ENCODE data around the gene PCDHGC3. TPM values are rescaled to one million over a fixed set of nuclear protein-coding genes. Genes with fewer than 3 reads are reported as not detected.

Gene PCDHGC3
- total and polyA plus RNA-seq, 9 of the 15 experiments (the other 6 are each of a cell fraction or from before 2014, with no cell fraction given), result 0.07 TPM; not detected in 8

DNA sequence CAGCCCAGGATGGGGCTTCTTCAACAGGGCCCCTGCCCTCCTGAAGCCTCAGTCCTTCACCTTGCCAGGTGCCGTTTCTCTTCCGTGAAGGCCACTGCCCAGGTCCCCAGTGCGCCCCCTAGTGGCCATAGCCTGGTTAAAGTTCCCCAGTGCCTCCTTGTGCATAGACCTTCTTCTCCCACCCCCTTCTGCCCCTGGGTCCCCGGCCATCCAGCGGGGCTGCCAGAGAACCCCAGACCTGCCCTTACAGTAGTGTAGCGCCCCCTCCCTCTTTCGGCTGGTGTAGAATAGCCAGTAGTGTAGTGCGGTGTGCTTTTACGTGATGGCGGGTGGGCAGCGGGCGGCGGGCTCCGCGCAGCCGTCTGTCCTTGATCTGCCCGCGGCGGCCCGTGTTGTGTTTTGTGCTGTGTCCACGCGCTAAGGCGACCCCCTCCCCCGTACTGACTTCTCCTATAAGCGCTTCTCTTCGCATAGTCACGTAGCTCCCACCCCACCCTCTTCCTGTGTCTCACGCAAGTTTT is 36.7 kb downstream of the PCDHGC3 start (continued):
- TF ChIP-seq PTRF (tag; IDR thresholded peaks at IDR 0.05) (no peak), RFX7 (CRISPR knock-in tag; IDR thresholded peaks at IDR 0.05) (no peak), MYNN (IDR thresholded peaks at IDR 0.05) (peak; percentile 16; the same call in 1 of the 2 replicates), MYNN (CRISPR knock-in tag; IDR thresholded peaks at IDR 0.05) (no peak), PRPF4 (IDR thresholded peaks at IDR 0.05; ENCODE audit: insufficient read depth, low read depth, low read length, poor library complexity, severe bottlenecking) (no peak), ESRRB (CRISPR knock-in tag; IDR thresholded peaks at IDR 0.05; ENCODE audit: borderline replicate concordance) (no peak), TRIM24 (IDR thresholded peaks at IDR 0.05) (no peak), U2AF2 (optimal IDR thresholded peaks at IDR 0.05; ENCODE audit: low read depth, low read length) (no peak), MBD2 (IDR thresholded peaks at IDR 0.05; ENCODE audit: borderline replicate concordance, low read depth) (no peak), ZNF224 (CRISPR knock-in tag; IDR thresholded peaks at IDR 0.05) (no peak), SRSF1 (IDR thresholded peaks at IDR 0.05; ENCODE audit: low read depth, low read length) (no peak), NFXL1 (CRISPR knock-in tag; IDR thresholded peaks at IDR 0.05) (no peak), SMAD3 (CRISPR knock-in tag; conservative IDR thresholded peaks at IDR 0.05) (no peak), RHOXF2B (CRISPR knock-in tag; conservative IDR thresholded peaks at IDR 0.05) (no peak), NR1H2 (CRISPR knock-in tag; IDR thresholded peaks at IDR 0.05) (no peak)
- TF ChIP-seq, protein P1, sequence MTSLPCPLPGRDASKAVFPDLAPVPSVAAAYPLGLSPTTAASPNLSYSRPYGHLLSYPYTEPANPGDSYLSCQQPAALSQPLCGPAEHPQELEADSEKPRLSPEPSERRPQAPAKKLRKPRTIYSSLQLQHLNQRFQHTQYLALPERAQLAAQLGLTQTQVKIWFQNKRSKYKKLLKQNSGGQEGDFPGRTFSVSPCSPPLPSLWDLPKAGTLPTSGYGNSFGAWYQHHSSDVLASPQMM (CRISPR knock-in tag; IDR thresholded peaks at IDR 0.05), result no peak
- TF ChIP-seq, protein P2, sequence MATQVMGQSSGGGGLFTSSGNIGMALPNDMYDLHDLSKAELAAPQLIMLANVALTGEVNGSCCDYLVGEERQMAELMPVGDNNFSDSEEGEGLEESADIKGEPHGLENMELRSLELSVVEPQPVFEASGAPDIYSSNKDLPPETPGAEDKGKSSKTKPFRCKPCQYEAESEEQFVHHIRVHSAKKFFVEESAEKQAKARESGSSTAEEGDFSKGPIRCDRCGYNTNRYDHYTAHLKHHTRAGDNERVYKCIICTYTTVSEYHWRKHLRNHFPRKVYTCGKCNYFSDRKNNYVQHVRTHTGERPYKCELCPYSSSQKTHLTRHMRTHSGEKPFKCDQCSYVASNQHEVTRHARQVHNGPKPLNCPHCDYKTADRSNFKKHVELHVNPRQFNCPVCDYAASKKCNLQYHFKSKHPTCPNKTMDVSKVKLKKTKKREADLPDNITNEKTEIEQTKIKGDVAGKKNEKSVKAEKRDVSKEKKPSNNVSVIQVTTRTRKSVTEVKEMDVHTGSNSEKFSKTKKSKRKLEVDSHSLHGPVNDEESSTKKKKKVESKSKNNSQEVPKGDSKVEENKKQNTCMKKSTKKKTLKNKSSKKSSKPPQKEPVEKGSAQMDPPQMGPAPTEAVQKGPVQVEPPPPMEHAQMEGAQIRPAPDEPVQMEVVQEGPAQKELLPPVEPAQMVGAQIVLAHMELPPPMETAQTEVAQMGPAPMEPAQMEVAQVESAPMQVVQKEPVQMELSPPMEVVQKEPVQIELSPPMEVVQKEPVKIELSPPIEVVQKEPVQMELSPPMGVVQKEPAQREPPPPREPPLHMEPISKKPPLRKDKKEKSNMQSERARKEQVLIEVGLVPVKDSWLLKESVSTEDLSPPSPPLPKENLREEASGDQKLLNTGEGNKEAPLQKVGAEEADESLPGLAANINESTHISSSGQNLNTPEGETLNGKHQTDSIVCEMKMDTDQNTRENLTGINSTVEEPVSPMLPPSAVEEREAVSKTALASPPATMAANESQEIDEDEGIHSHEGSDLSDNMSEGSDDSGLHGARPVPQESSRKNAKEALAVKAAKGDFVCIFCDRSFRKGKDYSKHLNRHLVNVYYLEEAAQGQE (IDR thresholded peaks at IDR 0.05; ENCODE audit: borderline replicate concordance), result peak; percentile 63; the same call in 1 of the 2 replicates
- TF ChIP-seq, protein P2 (CRISPR knock-in tag; IDR thresholded peaks at IDR 0.05; ENCODE audit: low read depth), result no peak
- TF ChIP-seq, protein P3, sequence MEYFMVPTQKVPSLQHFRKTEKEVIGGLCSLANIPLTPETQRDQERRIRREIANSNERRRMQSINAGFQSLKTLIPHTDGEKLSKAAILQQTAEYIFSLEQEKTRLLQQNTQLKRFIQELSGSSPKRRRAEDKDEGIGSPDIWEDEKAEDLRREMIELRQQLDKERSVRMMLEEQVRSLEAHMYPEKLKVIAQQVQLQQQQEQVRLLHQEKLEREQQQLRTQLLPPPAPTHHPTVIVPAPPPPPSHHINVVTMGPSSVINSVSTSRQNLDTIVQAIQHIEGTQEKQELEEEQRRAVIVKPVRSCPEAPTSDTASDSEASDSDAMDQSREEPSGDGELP (CRISPR knock-in tag; IDR thresholded peaks at IDR 0.05; ENCODE audit: borderline replicate concordance), result no peak
- TF ChIP-seq, protein P4, sequence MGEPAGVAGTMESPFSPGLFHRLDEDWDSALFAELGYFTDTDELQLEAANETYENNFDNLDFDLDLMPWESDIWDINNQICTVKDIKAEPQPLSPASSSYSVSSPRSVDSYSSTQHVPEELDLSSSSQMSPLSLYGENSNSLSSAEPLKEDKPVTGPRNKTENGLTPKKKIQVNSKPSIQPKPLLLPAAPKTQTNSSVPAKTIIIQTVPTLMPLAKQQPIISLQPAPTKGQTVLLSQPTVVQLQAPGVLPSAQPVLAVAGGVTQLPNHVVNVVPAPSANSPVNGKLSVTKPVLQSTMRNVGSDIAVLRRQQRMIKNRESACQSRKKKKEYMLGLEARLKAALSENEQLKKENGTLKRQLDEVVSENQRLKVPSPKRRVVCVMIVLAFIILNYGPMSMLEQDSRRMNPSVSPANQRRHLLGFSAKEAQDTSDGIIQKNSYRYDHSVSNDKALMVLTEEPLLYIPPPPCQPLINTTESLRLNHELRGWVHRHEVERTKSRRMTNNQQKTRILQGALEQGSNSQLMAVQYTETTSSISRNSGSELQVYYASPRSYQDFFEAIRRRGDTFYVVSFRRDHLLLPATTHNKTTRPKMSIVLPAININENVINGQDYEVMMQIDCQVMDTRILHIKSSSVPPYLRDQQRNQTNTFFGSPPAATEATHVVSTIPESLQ (CRISPR knock-in tag; IDR thresholded peaks at IDR 0.05), result no peak
